Astrocyte (in vitro differentiated cells and primary cell): Measurements from ENCODE around the gene CIB4.

Experiments
- EZH2 ChIP-seq: IDR thresholded peaks from 2 replicates; pipeline ENCODE4 v1.6.1; 2012; ENCODE audit warnings: mild to moderate bottlenecking, low read length, inconsistent platforms; ENCODE audit not compliant: insufficient read depth
- TF ChIP-seq, protein P1 (sequence below): IDR thresholded peaks from 2 replicates; pipeline ENCODE4 v1.5.1; 2011; ENCODE audit warnings: low read depth, mild to moderate bottlenecking, inconsistent platforms, low read length, moderate library complexity; ENCODE audit not compliant: insufficient read depth

DNA sequence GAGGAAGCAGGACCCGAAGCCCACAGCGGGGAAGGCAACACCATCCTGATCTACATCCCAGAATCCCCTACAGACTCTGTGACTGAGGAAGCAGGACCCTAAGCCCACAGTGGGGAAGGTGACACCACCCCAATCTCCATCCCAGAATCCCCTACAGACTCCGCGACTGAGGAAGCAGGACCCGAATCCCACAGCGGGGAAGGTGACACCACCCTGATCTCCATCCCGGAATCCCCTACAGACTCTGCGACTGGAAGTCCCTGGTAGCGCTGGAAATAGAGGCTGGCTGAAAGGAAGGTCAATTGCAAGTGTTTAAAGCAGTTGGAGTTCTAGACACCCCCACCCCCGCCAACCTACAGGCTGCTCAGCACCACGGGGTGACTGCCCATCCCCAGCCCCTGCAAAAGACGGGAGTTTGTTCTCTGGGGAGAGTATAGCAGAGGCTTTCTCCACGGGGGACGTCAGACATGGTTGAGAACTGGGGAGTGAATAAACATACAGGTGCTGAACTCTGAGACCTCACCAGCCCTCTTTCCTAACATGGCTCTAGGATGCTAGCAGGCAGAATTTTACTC is 21.0 kb downstream of the CIB4 start:
- no peak for TF ChIP-seq EZH2
- TF ChIP-seq, protein P1, sequence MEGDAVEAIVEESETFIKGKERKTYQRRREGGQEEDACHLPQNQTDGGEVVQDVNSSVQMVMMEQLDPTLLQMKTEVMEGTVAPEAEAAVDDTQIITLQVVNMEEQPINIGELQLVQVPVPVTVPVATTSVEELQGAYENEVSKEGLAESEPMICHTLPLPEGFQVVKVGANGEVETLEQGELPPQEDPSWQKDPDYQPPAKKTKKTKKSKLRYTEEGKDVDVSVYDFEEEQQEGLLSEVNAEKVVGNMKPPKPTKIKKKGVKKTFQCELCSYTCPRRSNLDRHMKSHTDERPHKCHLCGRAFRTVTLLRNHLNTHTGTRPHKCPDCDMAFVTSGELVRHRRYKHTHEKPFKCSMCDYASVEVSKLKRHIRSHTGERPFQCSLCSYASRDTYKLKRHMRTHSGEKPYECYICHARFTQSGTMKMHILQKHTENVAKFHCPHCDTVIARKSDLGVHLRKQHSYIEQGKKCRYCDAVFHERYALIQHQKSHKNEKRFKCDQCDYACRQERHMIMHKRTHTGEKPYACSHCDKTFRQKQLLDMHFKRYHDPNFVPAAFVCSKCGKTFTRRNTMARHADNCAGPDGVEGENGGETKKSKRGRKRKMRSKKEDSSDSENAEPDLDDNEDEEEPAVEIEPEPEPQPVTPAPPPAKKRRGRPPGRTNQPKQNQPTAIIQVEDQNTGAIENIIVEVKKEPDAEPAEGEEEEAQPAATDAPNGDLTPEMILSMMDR = no peak
